T-helper 1 cell treated with Interleukin-12 subunit alpha and Interleukin-12 subunit beta and Interleukin-4 antibody, amounts not matched to agents 30 μg/mL and 1 μg/mL, for 36 hours (primary cell): ENCODE data around the gene ZXDC.

Experiments
- H3K27ac Mint-ChIP-seq: one replicate; pipeline ENCODE4 v1.8.0; 2021; ENCODE audit warnings: mild to moderate bottlenecking, mixed read lengths
- H3K27me3 Mint-ChIP-seq: one replicate; pipeline ENCODE4 v1.8.0; 2021; ENCODE audit warnings: low read depth, mixed read lengths
- H3K36me3 Mint-ChIP-seq: one replicate; pipeline ENCODE4 v1.8.0; 2021; ENCODE audit warnings: low read depth, mixed read lengths
- H3K4me1 Mint-ChIP-seq: one replicate; pipeline ENCODE4 v1.8.0; 2021; ENCODE audit warnings: low read depth, mixed read lengths
- H3K4me3 Mint-ChIP-seq: one replicate; pipeline ENCODE4 v1.8.0; 2021; ENCODE audit warnings: mild to moderate bottlenecking, moderate library complexity, mixed read lengths
- H3K9me3 Mint-ChIP-seq: one replicate; pipeline ENCODE4 v1.8.0; 2021; ENCODE audit warnings: mixed read lengths

Gene ZXDC, protein sequence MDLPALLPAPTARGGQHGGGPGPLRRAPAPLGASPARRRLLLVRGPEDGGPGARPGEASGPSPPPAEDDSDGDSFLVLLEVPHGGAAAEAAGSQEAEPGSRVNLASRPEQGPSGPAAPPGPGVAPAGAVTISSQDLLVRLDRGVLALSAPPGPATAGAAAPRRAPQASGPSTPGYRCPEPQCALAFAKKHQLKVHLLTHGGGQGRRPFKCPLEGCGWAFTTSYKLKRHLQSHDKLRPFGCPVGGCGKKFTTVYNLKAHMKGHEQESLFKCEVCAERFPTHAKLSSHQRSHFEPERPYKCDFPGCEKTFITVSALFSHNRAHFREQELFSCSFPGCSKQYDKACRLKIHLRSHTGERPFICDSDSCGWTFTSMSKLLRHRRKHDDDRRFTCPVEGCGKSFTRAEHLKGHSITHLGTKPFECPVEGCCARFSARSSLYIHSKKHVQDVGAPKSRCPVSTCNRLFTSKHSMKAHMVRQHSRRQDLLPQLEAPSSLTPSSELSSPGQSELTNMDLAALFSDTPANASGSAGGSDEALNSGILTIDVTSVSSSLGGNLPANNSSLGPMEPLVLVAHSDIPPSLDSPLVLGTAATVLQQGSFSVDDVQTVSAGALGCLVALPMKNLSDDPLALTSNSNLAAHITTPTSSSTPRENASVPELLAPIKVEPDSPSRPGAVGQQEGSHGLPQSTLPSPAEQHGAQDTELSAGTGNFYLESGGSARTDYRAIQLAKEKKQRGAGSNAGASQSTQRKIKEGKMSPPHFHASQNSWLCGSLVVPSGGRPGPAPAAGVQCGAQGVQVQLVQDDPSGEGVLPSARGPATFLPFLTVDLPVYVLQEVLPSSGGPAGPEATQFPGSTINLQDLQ

DNA sequence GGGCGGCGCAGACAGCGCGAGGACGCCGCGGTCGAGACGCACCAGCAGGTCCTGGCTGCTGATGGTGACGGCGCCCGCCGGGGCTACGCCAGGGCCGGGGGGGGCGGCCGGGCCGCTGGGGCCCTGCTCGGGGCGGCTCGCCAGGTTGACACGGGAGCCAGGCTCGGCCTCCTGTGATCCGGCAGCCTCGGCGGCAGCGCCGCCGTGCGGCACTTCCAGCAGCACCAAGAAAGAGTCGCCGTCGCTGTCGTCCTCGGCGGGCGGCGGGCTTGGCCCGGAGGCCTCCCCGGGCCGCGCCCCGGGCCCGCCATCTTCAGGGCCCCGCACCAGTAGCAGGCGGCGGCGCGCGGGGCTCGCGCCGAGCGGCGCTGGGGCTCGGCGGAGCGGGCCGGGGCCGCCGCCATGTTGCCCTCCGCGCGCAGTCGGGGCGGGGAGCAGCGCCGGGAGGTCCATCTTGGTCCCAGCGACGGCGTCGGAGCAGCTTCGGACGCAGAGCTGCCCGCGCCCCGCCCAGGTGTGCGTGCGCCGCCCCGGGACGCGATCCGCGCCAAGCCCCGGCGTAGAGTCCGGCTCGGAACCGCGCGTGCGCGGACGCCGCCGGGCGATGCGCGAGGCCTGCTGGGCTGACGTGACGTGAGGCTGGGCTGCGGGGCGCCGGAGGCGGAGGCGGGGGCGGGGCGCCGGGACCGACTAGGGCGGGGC lies at the start of gene ZXDC:
TSS of gene ZXDC (minus strand) at position 479 of the 702 bp plus-strand sequence. CDS start at position 453, 26 bp downstream.
- no peaks in the 10 kb centered on the region for H3K9me3 Mint-ChIP-seq
- peaks cover 31% of the 10 kb centered on the region for H3K4me1 Mint-ChIP-seq

DNA sequence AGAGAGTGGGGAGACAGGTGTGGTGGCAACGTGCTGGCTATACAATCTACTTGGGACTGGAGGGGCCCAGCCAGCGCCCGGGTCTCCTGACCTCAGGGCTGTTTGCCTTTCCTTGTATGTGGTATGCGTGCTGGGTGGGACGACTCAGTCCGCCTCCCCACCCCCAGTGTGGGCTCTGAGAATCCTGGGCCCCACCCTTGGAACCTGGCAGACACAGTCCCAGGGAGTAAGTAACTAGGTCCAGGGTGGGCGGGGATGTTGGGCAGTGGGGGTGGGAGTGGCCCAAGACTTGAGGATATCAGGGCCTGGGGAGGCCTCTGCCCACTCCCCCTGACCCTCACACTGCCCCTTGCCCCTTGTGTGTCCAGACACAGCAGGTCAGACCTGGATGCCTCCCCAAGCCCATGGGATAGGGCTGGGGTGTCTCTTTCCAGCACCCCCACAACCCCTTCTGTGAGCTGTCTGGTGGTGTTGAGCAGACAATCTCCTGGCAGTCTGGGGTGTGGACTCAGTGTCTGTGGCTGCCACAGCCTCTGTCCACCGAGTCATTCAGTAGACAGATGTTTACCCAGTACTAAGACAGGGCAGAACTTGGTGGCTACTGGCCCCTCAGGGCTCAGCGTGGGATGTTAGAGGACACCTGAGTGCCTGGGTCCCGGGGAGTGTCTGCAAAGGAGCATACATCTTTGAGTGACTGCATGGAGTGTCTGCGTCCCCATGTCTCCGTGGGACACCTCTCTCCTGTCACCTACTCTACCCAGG lies 49.6 kb upstream of the ZXDC start:
- Mint-ChIP-seq H3K27me3 (peaks cover 23% of the 10 kb centered on the region), H3K4me1 (no peaks in the 10 kb centered on the region), H3K4me3 (no peak overlapping the region), H3K9me3 (no peaks in the 10 kb centered on the region), H3K27ac (no peak overlapping the region), H3K36me3 (no peaks in the 10 kb centered on the region)

More for the DNA sequence above, at the start of gene ZXDC:
- peaks cover 18% of the 10 kb centered on the region for H3K36me3 Mint-ChIP-seq
- peak within 1 kb of the TSS; percentile 94 for H3K4me3 Mint-ChIP-seq
- no peaks in the 10 kb centered on the region for H3K27me3 Mint-ChIP-seq
- peak within 1 kb of the TSS; percentile 85 for H3K27ac Mint-ChIP-seq

DNA sequence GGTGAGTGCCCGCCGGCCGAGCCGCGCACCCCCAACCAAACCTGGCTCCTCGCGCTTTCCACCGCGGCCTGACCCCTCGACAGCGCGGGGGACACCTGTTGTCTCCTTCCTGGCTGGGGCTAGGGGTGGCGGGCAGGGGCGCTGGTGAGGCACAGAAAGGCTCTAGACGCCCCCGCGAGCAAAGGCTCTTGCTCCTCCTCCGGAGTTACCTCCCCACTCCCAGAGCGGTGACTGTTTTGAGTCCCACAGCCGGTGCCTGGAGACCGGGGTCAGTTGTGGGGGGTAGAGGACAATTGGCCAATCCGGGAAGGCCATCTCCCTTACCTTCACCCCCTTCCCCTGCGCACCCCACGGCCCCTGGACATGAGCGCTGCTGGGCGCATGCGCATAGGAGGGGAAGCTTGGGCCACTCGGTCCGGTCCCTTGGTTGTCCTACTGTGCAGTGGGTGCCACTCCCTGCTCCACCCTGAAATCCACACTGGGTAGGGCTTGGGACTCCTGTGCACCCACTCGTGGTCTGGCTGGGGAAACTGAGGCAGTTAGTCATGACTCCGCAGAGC lies 48.8 kb upstream of the ZXDC start:
- H3K27ac Mint-ChIP-seq = no peak overlapping the region
- H3K9me3 Mint-ChIP-seq = no peaks in the 10 kb centered on the region
- H3K4me1 Mint-ChIP-seq = no peaks in the 10 kb centered on the region
- no peaks in the 10 kb centered on the region for H3K36me3 Mint-ChIP-seq
- H3K27me3 Mint-ChIP-seq = peaks cover 23% of the 10 kb centered on the region
- H3K4me3 Mint-ChIP-seq = no peak overlapping the region

DNA sequence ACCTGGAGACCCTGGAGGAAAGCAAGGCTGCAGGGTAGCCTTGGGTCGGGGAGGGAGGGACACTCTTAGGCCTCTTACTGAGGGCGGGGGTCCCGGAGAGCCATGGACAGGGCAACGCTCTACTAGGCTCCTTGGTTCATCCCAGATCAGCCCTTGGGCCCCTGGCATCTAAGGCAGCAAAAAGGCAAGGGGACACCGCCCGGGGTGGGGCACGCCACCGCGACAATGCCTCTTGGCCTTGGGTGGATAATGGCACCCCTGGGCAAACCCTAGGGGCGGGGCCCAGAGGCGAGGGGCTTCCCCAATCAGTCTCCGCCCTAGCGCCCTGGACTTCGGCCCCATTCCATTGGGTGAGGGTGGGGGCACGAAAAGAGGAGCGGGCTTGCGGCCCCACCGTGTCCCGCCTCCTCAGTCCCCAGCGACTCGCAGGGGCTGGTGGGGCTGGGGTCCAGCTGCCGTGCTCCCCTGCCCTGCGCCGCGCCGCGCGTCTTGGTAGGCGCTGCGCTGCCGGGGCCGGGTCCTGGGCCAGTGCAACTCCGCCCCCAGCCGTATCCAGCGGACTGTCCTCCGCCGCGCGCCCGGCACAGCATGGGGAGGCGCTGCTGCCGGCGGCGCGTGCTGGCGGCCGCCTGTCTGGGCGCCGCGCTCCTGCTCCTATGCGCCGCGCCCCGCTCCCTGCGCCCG lies 48.2 kb upstream of the ZXDC start, which contains the start of gene CHST13:
TSS of gene CHST13 (plus strand) at position 411 of the 684 bp plus-strand sequence. CDS start at position 589, 178 bp downstream.
- Mint-ChIP-seq H3K4me3 (no peak within 1 kb of the TSS), H3K4me1 (no peaks in the 10 kb centered on the region), H3K9me3 (no peaks in the 10 kb centered on the region), H3K27ac (no peak within 1 kb of the TSS), H3K36me3 (no peaks in the 10 kb centered on the region), H3K27me3 (peaks cover 23% of the 10 kb centered on the region)

DNA sequence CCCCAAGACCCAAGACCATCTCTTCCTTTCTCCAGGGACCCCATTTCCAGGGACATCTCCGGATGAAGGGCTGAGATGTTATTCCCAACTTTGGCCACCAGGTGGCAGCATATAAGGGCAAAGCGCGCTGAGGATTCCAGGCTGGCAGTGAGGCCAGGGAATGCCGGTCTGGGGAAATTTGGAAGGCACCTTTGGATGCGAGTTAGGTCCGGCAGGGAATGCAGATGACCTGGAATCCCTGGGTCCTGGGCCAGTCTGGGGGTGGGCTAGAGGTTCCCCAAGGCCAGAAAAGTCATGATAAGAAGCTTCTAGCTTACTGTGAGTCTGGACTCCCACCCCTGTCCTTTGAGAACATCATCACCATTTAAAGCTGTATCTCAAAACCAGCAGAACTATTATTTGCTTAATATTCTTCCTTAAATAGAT lies 46.7 kb upstream of the ZXDC start:
- Mint-ChIP-seq H3K4me1 (no peaks in the 10 kb centered on the region), H3K36me3 (no peaks in the 10 kb centered on the region), H3K27me3 (peaks cover 23% of the 10 kb centered on the region), H3K9me3 (no peaks in the 10 kb centered on the region), H3K4me3 (no peak overlapping the region), H3K27ac (no peak overlapping the region)

DNA sequence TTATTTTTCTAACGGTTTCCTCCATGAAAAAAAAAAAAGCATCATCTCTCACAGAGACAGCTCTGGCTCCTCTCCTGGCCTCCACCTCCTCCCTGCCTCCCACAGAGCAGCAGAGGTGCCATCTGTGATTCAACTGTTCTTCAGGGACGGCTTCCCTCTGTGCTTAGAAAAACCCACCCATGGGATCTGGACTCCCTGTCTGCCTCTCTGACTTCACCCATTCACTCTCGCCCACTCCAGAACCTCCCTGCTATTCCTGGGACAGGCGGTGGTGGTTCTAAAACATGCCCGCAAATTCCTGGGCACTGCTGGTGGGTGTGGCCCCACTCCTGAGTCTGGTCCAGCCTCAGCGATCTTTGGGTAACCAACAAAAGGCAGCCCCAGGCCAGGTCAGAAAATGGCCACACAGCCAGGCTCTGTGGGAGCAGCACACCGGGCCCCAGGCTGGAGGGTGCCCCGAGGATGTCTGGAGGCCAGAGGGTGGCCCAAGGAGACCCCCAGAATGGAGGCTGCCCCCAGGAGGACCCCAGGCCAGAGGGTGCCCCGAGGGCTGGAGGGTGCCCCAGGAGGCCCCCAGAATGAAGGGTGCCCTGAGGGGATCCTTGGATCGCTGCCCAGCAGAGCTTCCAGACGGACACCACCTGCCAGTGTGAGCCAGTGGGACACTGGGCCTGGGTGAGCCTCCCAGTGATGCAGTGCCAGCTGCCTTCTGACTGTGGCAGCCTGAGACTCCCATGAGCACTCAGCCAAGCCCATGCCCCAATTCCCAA lies 45.6 kb upstream of the ZXDC start:
- H3K27me3 Mint-ChIP-seq = peaks cover 23% of the 10 kb centered on the region
- H3K36me3 Mint-ChIP-seq = no peaks in the 10 kb centered on the region
- H3K9me3 Mint-ChIP-seq = no peaks in the 10 kb centered on the region
- H3K4me3 Mint-ChIP-seq = no peak overlapping the region
- H3K27ac Mint-ChIP-seq = no peak overlapping the region
- H3K4me1 Mint-ChIP-seq = peaks cover 2% of the 10 kb centered on the region

DNA sequence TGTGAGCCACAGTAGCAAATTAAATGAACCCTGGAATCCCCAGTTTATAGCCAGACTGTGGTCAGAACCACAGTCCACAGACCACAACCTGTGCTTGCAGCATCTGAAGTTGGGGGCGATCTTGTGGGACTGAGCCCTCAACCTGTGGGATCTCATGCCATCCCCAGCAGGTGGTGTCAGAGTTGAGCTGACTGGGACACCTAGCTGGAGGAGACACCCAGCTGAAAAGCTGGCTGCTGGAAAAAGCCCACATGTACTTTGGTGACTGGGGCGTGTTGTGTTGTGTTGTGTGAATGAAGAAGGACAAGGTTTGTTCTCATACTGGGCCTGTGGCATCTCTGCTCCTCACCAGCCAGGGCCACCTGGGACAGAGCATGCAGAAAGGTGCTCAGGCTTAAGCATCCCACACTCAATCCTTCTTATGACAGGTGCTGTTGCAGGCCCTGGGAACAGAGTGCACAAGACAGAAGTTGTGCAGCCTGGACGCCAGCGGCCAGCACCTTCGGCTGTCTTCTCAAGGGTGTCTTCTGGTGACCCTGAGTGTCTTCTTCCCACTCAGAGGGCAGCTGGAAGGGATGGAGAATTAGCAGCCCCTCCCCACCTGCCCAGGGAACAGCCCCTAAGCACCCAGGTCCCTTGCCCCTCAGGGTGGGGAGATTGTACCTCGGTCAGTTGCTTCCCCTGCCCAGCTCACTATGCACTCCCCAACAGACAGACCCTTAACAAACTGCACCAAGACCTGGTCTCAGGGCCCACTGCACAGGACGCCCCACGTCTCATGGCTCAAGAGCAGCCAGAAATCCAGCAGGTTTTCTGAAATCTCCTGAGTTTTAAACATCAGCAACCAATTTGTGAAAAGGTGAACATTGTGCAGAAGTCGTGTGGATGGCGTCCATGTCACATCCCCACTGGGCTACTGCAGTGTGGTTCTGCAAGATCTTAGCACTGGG lies 44.1 kb upstream of the ZXDC start:
- peaks cover 2% of the 10 kb centered on the region for H3K4me1 Mint-ChIP-seq
- H3K36me3 Mint-ChIP-seq = no peaks in the 10 kb centered on the region
- H3K27me3 Mint-ChIP-seq = peaks cover 18% of the 10 kb centered on the region
- H3K27ac Mint-ChIP-seq = no peak overlapping the region
- no peaks in the 10 kb centered on the region for H3K9me3 Mint-ChIP-seq
- H3K4me3 Mint-ChIP-seq = no peak overlapping the region

DNA sequence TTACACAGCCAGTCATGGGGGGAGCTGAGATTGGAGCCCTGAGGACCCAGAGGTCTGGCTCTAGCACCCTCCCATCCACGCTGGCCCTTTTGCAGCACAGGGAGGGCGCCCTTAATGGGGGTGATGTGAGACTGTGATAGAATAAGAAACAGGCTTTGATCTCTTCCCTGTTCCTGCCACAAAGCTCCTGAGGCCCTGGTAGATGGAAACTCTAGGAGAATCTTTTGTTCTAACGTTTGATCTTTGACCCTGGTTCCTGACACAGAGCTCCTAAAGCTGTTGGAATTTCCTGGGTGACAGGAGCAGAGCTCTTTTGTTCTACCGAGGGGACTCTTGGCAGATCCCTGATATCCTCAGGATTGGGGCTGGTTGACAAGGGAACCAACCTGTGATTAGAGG lies 43.1 kb upstream of the ZXDC start:
- H3K27ac Mint-ChIP-seq = no peak overlapping the region
- H3K9me3 Mint-ChIP-seq = no peaks in the 10 kb centered on the region
- no peaks in the 10 kb centered on the region for H3K36me3 Mint-ChIP-seq
- H3K4me1 Mint-ChIP-seq = peaks cover 2% of the 10 kb centered on the region
- peaks cover 18% of the 10 kb centered on the region for H3K27me3 Mint-ChIP-seq
- no peak overlapping the region for H3K4me3 Mint-ChIP-seq

DNA sequence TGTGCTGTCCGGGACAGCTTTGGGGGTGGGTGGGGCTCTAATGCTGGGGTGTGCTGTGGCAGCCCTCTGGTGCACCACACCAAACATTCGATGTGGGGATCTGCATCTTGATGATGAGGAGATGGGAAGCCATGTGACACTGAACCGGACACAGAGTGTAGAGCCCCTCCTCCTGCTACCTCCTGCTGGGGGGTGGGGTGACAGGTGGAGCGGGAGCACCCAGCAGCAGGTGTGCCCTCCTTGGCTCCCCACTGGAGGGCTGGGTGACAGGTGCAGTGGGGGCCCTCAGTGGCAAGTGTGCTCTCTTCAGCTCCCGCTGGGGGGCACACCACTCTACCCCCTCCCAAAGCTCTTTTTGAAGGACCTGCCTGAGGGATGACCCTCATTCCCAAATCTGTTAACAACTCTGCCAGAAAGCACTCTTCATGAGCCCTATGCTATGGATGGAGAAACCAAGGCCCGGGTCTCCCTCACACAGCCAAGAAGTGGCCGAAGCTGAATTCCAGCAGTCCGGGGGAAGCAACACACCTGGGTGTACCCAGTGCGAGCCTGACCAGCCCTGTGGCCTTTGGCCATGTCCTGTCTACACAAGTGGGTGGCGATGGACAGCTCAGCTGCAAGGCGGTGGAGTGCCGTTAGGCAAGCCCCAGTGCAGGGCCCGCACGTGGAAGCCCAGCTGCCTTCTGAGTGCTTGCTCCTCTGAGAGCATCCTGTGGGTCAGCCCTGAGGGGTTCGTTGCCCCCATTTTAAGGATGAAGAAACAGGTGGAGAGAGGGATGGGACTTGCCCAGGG lies 42.5 kb upstream of the ZXDC start:
- Mint-ChIP-seq H3K9me3 (no peaks in the 10 kb centered on the region), H3K27me3 (peaks cover 12% of the 10 kb centered on the region), H3K4me1 (peaks cover 2% of the 10 kb centered on the region), H3K27ac (no peak overlapping the region), H3K4me3 (no peak overlapping the region), H3K36me3 (no peaks in the 10 kb centered on the region)

DNA sequence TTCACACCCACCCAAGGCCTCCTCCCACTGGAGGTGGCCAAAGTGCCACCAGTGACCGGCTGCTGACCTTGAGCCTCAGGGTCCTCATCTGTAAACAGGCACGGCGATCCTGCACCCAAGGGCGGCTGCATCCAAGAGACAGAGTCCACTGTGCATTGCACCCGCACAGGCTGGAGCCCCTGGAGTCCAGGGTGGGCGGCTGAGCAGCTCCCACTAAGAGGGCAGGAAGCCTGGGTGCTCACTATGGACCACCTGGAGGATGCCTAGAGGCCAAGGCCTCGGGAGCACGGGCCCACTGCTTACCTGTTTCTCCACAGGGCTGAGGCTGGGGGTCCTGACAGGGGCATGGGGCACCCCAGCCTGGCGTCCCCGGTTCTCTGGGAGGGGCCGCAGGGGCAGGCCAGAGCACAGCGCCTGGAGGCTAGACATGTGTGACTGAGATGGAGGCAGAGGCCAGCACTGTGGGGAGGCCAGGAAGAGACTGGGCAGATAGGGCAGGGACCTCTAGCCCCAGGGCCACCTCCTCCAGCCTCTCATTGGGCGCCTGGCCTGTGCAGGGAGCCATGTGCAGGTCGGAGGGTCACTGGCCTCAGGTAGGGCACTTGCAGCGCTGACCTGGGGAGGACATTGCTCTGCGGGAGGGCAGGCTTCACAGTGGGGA lies 41.7 kb upstream of the ZXDC start, which contains the start of gene UROC1:
TSS of gene UROC1 (minus strand) at position 483 of the 661 bp plus-strand sequence. CDS start at position 429, 54 bp downstream.
- Mint-ChIP-seq H3K27me3 (peaks cover 5% of the 10 kb centered on the region), H3K27ac (no peak within 1 kb of the TSS), H3K4me1 (peaks cover 2% of the 10 kb centered on the region), H3K9me3 (no peaks in the 10 kb centered on the region), H3K36me3 (no peaks in the 10 kb centered on the region), H3K4me3 (no peak within 1 kb of the TSS)

DNA sequence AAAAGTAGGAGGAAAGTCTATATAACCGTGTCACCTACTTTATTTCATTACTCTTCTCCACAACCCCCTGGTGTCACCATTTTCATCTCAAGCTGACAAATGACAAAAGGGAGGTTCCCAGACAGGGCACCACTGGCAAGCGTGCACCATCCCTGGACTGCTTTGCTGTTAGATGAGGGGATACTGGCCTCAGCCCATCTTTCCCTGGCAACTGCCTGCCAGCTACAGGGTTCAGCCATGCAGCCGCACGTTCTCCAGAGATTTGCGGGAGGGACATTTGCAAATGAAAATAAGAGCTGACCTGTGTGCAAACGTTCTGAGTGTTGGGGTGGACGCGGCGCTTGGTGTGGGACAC lies 41.2 kb upstream of the ZXDC start:
- no peak overlapping the region for H3K4me3 Mint-ChIP-seq
- peaks cover 2% of the 10 kb centered on the region for H3K4me1 Mint-ChIP-seq
- no peaks in the 10 kb centered on the region for H3K27me3 Mint-ChIP-seq
- no peaks in the 10 kb centered on the region for H3K36me3 Mint-ChIP-seq
- H3K27ac Mint-ChIP-seq = no peak overlapping the region
- H3K9me3 Mint-ChIP-seq = no peaks in the 10 kb centered on the region
